NCI-H748 (cell line): ENCODE measurements around the gene KRT33A.

Experiments
- DNase-seq: peaks from one replicate; lab custom pipeline; 2025; ENCODE audit not compliant: unreplicated experiment; lab: John Stamatoyannopoulos, UW

KRT33A gene

DNA sequence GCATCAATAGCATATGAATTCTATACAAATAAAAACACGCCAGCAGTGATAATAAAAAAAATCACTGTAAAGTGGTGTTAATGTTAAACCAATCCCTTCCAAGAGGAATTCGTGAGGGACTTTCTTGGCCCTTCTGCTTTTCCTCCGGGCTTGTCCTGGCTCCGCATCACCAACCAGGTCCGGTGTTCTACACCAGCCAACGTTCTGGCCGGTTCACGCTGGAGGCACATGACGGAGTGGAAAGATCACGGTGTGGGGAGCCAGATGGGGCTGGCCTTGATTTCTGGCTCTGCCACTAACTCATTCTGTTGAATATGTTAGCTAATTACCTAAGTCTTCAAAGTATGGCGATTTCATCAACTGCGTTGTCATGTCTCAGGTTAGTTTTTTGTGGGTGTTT is 46.5 kb downstream of the KRT33A start:
- no peak for DNase-seq

DNA sequence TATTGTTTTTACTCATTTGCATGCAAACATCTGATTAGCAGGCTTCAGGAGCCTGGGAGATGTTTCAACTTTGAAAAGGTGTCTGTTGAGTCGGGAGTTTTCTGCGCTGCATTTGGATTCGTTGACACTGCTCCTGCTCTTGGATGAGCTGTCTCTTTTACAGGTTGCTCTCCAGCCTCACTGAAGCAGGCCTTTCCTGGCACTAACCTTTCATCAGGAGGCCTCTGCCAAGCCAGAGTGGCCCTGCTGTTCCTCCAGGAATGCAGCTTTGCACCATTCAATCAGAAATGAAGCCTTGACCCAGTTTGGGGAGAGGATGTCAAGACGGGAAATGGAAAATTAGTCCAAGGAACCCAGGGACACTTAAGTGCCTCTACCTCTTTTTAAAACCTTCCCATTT is 47.6 kb downstream of the KRT33A start:
- DNase-seq, result no peak

DNA sequence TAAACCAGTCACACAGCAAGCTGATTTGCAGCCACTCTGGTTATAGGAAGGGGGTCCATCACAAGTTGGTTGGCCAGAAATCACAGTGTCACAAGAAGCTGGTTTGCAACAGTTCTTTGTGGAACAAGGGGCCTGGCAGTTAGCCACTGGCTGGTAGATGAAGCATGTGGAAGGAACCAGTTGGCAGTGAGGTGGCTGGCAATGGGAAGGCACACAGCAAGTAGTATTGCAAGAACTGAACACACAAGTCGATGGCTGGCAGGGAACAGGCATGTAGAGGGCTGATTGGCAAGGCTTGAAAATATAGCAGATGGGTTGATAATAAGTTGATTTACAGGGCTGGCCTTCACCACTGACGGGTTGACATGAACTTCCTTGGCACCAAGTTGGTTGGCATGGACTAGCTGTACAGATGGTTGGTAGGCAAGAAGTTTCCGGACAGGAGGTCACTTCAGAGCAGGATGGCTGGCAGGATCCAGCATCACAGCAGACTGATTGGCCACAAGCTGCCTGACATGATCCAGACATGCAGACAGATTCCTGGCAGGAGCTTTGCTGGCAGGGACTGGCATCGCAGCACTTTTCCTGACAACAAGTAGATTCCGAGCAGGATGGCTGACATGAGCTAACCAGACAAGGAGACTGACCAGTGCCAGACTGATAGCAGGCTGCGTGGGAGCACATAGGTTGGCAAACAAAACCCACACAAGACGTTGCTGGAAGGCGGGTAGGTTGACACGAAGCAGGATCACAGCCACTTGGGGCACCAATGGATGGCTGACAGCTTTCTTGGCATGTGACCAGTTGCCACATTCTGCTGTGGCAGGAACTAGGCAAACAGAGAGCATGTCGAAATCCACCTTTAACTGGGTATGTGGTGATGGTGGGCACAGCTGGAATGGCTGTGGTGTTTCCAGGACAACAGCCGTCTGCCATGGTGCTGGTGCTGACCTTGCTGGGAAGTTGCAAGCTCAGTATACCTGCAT is 48.4 kb downstream of the KRT33A start, which contains the start of gene KRTAP29-1:
KRTAP29-1 (minus strand) TSS at position 936 of the 986 bp plus-strand sequence; CDS start at position 936, 0 bp downstream.
- DNase-seq, result no peak

DNA sequence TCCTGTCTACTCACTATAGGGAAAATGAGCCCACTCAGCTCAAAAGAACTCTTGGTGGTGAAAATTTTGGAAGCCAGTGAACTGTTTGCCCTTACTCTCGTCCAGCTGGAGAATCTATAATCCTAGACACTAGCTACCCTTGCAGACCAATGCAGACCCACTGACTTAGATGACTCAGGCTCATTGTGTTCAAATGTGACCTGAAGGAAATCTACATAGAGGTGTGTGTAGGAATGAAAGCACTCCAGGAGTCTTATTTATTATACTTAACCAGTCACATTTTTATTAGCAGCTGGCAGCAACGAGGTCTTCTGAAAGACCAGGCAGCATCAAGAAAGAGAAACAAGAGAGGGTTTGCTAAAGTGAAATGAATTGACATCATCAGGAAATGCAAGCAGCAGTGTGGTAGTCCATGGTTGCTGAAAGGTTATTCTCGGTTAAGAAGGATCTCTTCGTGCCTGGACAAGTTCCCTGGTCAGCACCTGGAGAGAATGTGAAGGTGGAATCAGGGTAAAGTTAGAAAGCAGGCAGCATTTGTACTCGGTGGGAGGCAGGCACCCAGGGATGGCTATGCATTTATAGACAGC is 49.3 kb downstream of the KRT33A start:
- no peak for DNase-seq

DNA sequence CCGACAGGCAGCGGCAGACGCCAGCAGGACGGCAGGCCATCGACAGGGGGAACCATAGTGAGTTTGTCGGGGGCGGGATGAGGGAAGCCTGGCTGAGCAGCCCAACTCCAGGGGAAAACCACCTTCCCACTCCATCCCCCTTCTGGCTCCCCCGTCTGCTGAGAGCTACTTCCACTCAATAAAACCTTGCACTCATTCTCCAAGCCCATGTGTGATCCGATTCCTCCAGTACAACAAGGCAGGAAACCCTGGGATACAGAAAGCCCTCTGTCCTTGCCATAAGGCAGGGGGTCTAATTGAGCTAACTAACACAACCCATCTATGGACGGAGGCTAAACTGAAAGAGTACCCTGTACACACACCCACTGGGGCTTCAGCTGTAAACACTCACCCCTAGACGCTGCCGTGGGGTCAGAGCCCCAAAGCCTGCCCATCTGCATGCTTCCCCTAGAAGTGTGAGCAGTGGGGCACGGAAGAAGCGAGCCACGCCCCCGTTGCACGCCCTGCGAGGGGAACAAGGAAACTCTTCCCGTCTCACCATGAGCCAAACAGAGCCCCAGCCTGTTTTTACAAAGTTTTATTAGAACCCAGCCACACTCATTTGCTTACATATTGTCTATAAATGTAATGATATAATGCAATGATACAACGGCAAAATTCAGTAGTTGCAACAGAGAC is 52.0 kb downstream of the KRT33A start:
- DNase-seq, result no peak

DNA sequence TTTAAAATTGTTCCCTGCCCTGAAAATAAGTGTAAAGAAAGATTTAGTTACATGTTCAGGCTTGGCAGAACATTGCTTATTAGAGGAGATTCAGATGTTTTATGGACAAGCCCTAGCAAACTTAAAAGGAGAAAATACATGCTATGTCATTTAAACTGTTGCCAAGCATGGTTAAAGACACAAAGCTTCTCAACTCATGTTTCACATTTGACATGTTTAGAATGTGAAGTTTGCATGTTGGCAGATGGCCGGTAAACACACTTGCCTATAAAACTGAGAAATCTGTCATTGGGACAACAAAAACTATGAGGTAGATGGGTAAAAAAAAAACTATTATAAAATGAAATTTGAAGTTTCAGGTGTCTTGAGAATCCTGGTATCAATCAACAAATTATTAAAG is 53.8 kb downstream of the KRT33A start:
- DNase-seq, result no peak
